Measurements from ENCODE around the gene RALY. TPM values are rescaled to one million over a fixed set of nuclear protein-coding genes. Genes with fewer than 3 reads are reported as not detected.

RALY gene
- total RNA-seq, 2 experiments from 2014 or later: 137 to 139 TPM

DNA sequence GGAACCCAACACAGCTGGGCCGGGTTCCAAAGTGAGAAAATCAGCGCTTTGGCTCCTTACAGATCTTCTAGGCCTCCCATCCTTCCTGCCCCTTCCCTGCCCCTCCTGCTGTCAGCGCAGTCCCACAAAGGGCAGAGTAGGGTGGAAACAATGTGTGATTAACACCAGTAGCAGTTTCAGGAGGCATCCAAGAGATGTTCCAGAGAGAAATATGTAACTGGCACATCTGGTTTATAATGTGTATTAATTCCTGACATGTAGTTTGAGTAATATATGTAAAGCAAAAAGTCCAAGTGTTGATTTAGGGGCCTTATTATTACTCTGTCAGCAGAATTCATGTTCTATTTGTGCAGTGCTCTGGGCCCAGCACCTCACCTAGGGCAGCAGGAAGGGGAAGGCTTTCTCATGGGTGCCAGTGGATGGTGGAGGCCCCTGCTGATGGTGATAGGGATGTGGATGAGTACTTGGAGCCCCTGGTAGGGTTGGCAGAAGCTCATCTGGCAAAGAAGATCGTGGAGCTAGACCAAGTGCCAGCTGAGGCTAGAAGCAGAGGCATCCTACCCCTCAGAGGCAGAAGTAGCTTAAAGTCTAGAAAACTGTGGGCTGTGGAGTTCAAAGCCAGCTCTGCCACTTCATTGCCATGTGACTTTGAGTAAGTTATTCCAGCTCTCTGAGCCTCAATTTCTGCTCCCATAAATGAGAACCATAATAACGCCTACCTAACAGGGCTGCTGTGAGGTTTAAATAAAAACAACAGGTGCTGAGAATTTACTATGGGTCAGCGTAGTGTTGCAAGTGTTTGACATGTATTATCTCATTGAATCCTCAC, 22.4 kb upstream of the RALY start:
- CTCF ChIA-PET: interaction anchor here (0.5 to 1.0 kb wide), 2 partner anchors 51 to 66 kb away, joined by 6 to 7 read pairs; no protein-coding TSS in a partner anchor
- no peak overlapping the region for H3K27ac Mint-ChIP-seq
- intact Hi-C loops (cut with micrococcal nuclease): no loop called here

DNA sequence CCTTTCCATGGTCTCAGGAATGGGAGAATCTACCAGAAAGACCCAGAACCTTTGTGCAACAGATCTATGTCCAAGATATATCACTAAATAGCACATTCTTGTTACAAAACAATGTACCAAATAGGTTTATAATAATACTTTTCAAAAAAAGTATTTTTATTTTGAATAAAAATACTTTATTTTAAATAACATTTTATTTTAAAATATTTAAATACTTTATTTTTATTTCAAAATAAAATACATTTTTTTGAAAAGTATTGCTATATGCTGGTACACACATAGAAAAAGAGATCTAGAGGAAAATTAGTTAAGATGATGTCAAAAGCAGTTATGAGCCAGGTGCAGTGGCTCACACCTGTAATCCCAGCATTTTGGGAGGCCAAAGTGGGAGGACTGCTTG, 16.8 kb upstream of the RALY start:
- no peaks in the 10 kb centered on the region for H3K36me3 Mint-ChIP-seq (ENCODE audit: low read depth)
- DNase-seq: no peak
- no peak overlapping the region for H3K27ac Mint-ChIP-seq
- H3K9me3 Mint-ChIP-seq: no peaks in the 10 kb centered on the region
- CTCF ChIA-PET: no interaction called here
- peaks cover 7% of the 10 kb centered on the region for H3K27me3 Mint-ChIP-seq (ENCODE audit: low read depth)
- no peaks in the 10 kb centered on the region for H3K4me1 Mint-ChIP-seq (ENCODE audit: low read depth)
- intact Hi-C loops (cut with micrococcal nuclease): no loop called here
- no peak overlapping the region for H3K4me3 Mint-ChIP-seq

More for the DNA sequence above, 22.4 kb upstream of the RALY start:
- DNase-seq: no peak
- no peaks in the 10 kb centered on the region for H3K27me3 Mint-ChIP-seq (ENCODE audit: low read depth)
- H3K9me3 Mint-ChIP-seq: no peaks in the 10 kb centered on the region
- no peaks in the 10 kb centered on the region for H3K36me3 Mint-ChIP-seq (ENCODE audit: low read depth)
- H3K4me3 Mint-ChIP-seq: no peak overlapping the region
- H3K4me1 Mint-ChIP-seq (ENCODE audit: low read depth): no peaks in the 10 kb centered on the region

DNA sequence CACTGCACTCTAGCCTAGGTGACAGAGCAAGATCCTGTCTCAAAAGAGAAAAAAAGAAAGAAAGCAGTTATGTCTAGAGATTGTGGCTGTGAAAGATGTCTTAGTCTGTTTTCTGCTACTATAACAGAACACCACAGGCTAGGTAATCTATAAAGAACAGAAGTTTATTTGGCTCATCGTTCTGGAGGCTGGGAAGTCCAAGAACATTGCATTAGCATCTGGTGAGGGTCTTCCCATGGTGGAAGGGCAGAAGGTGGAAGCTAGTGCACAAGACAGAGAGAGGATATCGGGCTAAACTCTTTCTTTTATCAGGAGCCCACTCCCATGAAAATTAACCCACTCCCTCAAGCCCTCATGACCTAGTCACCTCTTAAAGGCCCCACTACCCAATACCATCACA, 16.2 kb upstream of the RALY start:
- Mint-ChIP-seq H3K4me3 (no peak overlapping the region), H3K27ac (no peak overlapping the region), H3K27me3 (ENCODE audit: low read depth) (peaks cover 7% of the 10 kb centered on the region), H3K36me3 (ENCODE audit: low read depth) (no peaks in the 10 kb centered on the region), H3K4me1 (ENCODE audit: low read depth) (no peaks in the 10 kb centered on the region), H3K9me3 (no peaks in the 10 kb centered on the region)
- intact Hi-C loops (cut with micrococcal nuclease): no loop called here
- CTCF ChIA-PET: interaction anchor here (0.6 kb wide), 1 partner anchor 33 kb away, joined by 3 read pairs; no protein-coding TSS in a partner anchor
- DNase-seq: no peak

DNA sequence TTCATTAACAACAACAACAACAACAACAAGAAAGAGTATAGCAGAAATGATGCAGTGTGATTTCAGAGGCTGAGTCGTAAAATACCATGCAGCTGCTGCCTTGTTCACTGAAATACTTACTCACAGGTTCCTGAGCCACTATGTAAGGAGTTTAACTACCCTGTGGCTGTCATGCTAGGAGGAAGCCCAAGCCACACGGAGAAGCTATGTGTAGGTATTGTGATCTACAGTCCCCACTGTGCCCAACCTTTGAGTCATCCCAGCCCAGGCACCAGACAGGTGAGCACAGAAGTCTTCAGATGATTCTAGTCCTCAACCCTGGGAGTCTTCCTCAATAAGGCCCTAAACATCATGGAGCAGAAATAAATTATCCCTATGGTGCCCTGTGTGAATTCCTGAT, 14.6 kb upstream of the RALY start:
- CTCF ChIA-PET: no interaction called here
- H3K4me1 Mint-ChIP-seq (ENCODE audit: low read depth): no peaks in the 10 kb centered on the region
- no peaks in the 10 kb centered on the region for H3K9me3 Mint-ChIP-seq
- intact Hi-C loops (cut with micrococcal nuclease): no loop called here
- H3K27ac Mint-ChIP-seq: no peak overlapping the region
- no peak for DNase-seq
- H3K27me3 Mint-ChIP-seq (ENCODE audit: low read depth): peaks cover 7% of the 10 kb centered on the region
- H3K36me3 Mint-ChIP-seq (ENCODE audit: low read depth): no peaks in the 10 kb centered on the region
- no peak overlapping the region for H3K4me3 Mint-ChIP-seq

DNA sequence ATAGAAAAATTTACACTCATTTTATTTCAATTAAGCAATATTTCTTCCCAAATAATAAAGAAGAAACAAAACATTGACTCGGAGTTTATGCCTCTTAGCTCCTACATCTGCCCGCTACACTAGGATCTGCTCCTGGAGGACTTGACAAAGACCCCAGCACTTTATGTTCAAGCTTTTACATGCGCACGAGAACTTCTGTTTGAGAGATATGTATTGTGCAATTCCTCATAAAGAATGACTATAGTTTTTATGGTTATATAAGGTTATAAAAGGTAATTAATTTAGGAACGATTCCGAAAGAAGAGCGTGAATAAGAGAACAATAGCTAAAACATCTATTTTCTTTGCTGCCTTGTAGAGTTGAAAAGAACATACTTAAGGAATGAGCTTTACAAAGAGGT, 12.4 kb upstream of the RALY start:
- H3K36me3 Mint-ChIP-seq (ENCODE audit: low read depth): no peaks in the 10 kb centered on the region
- no peaks in the 10 kb centered on the region for H3K9me3 Mint-ChIP-seq
- H3K4me1 Mint-ChIP-seq (ENCODE audit: low read depth): no peaks in the 10 kb centered on the region
- no peak for DNase-seq
- CTCF ChIA-PET: interaction anchor here (0.6 kb wide), 1 partner anchor 86 kb away, joined by 3 read pairs; no protein-coding TSS in a partner anchor
- H3K4me3 Mint-ChIP-seq: no peak overlapping the region
- H3K27ac Mint-ChIP-seq: no peak overlapping the region
- peaks cover 7% of the 10 kb centered on the region for H3K27me3 Mint-ChIP-seq (ENCODE audit: low read depth)
- intact Hi-C loops (cut with micrococcal nuclease): no loop called here

DNA sequence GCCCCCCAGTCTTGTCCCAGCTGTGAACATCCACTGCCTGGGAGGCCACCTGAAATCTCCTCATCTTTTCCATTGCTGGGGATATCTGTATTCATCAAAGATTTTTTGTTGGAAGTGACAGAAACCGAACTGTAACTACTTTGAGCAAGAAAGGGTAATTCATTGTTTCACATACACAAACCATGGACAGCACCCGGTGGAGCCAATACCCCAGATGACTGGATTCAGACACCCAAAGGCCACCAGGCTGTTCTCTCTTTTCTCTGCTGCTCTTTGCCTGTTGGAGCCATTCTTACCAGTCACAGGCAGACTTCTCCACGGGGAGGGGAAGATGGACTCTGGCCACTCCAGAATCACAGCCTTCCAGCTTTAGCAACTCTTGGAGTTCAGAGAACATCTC, 11.7 kb upstream of the RALY start:
- H3K4me1 Mint-ChIP-seq (ENCODE audit: low read depth): no peaks in the 10 kb centered on the region
- no peak for DNase-seq
- H3K4me3 Mint-ChIP-seq: no peak overlapping the region
- H3K9me3 Mint-ChIP-seq: no peaks in the 10 kb centered on the region
- peaks cover 7% of the 10 kb centered on the region for H3K27me3 Mint-ChIP-seq (ENCODE audit: low read depth)
- intact Hi-C loops (cut with micrococcal nuclease): no loop called here
- CTCF ChIA-PET: interaction anchor here (0.6 kb wide), 2 partner anchors 75 to 138 kb away, joined by 3 to 5 read pairs; no protein-coding TSS in a partner anchor
- H3K36me3 Mint-ChIP-seq (ENCODE audit: low read depth): no peaks in the 10 kb centered on the region
- H3K27ac Mint-ChIP-seq: no peak overlapping the region

DNA sequence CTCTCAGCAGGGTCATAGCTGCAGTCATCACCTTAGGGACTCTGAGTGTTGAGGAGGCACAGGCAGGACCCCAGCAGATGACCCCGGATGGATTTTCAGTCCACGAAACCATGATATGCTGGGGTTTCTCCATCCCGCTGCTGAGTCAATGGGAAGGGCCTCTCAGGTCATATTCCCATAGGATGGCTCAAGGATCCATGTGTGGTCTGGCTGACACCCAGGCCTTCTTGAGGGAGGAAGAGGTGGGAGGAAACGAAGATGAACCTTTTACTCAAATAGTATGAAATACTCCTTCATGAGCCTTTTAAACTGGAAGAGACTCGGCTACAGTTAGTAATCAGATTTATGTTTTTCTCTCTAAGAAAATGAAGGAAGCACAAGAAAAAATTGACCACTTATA, 10.3 kb upstream of the RALY start:
- CTCF ChIA-PET: interaction anchor here (0.7 to 0.8 kb wide), 2 partner anchors 153 to 379 kb away, joined by 3 to 5 read pairs; no protein-coding TSS in a partner anchor
- H3K4me1 Mint-ChIP-seq (ENCODE audit: low read depth): no peaks in the 10 kb centered on the region
- no peak for DNase-seq

DNA sequence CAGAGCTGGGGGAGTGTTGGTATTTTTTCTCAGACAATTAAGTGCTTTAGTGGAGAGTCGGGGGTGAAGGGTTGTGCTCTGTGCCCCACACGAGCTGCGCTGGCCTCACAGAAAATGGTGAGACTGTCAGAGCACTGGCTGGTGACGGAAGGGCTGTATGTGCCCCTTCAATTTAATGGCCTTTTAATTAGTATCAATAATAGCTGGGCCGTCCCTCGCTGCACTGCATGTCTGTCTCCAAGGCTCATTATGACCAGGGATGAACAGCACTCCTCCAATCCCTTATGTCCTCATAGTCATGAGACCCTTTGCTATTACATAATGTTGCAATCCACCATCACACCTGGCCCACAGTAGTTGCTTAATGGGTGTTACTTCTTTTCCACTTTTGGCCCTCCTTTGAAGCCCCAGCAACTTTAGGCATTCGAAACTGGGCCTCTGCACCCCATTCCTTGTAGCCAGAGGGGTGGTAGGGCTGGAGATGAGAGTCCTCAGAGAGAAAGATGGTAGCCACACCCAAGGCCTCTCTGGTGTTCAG, 9.5 kb upstream of the RALY start:
- Mint-ChIP-seq H3K36me3 (ENCODE audit: low read depth) (no peaks in the 10 kb centered on the region), H3K27ac (no peak overlapping the region), H3K9me3 (no peaks in the 10 kb centered on the region), H3K4me1 (ENCODE audit: low read depth) (no peaks in the 10 kb centered on the region), H3K27me3 (ENCODE audit: low read depth) (peaks cover 2% of the 10 kb centered on the region), H3K4me3 (no peak overlapping the region)
- intact Hi-C loops (cut with micrococcal nuclease): no loop called here
- CTCF ChIA-PET: no interaction called here
- DNase-seq: no peak

More for the DNA sequence above, 10.3 kb upstream of the RALY start:
- H3K9me3 Mint-ChIP-seq: no peaks in the 10 kb centered on the region
- no peaks in the 10 kb centered on the region for H3K36me3 Mint-ChIP-seq (ENCODE audit: low read depth)
- no peak overlapping the region for H3K4me3 Mint-ChIP-seq
- intact Hi-C loops (cut with micrococcal nuclease): no loop called here
- H3K27me3 Mint-ChIP-seq (ENCODE audit: low read depth): peaks cover 7% of the 10 kb centered on the region
- H3K27ac Mint-ChIP-seq: no peak overlapping the region

DNA sequence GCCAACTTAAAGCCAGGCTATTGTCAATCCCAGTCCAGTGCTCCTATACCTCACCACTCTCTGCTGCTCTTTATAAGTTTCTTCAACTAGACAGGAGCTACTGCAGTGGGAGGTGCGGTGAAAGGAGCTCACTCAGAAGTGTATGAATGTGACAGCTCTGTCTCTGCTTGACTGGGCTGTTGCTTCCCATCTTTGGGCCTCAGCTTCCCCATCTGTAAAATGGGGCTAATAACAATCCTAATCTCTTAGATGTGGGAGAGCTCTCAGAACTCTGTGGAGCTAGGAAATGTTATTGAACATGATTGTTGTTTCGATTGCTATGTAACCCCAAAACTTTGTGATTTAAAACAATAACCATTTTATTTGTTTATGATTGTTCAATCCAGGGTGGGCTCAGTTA, 8.4 kb upstream of the RALY start:
- Mint-ChIP-seq H3K9me3 (no peaks in the 10 kb centered on the region), H3K4me1 (ENCODE audit: low read depth) (no peaks in the 10 kb centered on the region), H3K27ac (no peak overlapping the region), H3K27me3 (ENCODE audit: low read depth) (peaks cover 2% of the 10 kb centered on the region), H3K36me3 (ENCODE audit: low read depth) (no peaks in the 10 kb centered on the region), H3K4me3 (no peak overlapping the region)
- intact Hi-C loops (cut with micrococcal nuclease): no loop called here
- no peak for DNase-seq
- CTCF ChIA-PET: no interaction called here

DNA sequence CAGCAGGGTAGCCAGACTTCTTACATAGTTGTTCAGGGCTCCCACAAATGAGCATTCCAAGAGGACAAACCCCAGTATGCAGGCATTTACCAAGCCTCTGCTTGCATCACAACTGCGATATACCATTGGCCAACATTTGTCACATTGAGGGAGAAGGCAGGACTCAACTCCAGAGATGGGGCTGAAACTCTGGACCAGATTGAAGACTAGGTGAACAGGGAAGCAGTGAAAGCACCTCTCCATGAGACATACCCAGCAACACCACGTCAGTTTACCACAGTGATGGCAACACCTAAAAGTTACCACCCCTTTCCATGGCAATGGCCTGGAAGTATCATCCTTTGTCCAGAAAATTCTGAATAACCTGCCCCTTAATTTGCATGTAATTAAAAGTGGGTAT, 7.9 kb upstream of the RALY start:
- no peaks in the 10 kb centered on the region for H3K36me3 Mint-ChIP-seq (ENCODE audit: low read depth)
- intact Hi-C loops (cut with micrococcal nuclease): no loop called here
- H3K4me3 Mint-ChIP-seq: no peak overlapping the region
- CTCF ChIA-PET: no interaction called here
- no peak overlapping the region for H3K27ac Mint-ChIP-seq
- no peaks in the 10 kb centered on the region for H3K9me3 Mint-ChIP-seq
- peaks cover 3% of the 10 kb centered on the region for H3K4me1 Mint-ChIP-seq (ENCODE audit: low read depth)
- H3K27me3 Mint-ChIP-seq (ENCODE audit: low read depth): peaks cover 2% of the 10 kb centered on the region
- DNase-seq: no peak

DNA sequence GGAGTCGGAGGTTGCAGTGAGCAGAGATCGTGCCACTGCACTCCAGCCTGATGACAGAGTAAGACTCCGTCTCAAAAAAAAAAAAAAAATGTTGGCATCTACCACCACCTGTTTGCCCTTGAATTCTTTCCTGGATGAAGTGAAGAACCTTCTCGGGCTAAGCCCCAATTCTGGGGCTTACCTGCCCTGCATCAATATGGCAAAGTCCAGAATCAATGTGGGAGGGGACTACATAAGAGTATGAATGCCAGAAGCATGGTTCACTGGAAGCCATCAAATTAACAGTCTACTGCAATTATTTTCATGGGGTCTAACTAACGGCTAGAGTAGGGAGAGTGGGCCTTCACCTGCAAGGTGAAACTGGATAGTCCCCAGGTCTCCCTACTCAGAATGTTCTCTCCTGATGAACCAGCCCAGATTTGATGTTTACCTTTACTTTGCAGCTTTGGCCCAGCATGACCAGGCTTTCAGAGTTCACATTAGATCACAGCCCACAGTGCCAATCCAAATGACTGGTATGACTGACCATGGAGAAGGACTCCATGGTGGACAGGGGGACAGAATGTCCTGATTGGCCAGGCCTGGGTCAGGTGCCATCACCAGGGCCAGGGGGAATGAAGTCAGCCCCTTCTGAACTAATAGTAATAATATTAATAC, 7.0 kb upstream of the RALY start:
- intact Hi-C loops (cut with micrococcal nuclease): no loop called here
- CTCF ChIA-PET: no interaction called here
- Mint-ChIP-seq H3K9me3 (no peaks in the 10 kb centered on the region), H3K27me3 (ENCODE audit: low read depth) (no peaks in the 10 kb centered on the region), H3K27ac (no peak overlapping the region), H3K4me1 (ENCODE audit: low read depth) (peaks cover 8% of the 10 kb centered on the region), H3K36me3 (ENCODE audit: low read depth) (peaks cover 3% of the 10 kb centered on the region), H3K4me3 (no peak overlapping the region)
- DNase-seq: no peak

DNA sequence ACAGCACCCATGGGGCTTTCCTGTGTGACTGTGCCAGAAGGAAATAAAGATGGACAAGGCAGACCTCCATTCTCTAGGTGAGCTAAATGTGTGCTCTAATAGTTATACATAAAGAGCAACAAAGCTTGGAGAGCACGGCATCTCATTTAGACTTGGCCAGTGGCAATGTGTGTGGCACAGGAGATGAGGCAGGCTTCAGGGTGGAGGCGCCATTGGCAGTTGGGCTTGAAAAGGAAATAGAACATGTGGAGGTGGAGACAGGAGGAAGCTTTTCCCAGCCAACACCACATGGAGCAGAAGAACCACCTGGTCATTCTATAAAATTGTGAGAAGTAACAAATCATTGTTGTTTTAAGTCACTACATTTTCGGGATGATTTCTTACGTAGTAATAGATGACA, 3.6 kb upstream of the RALY start:
- CTCF ChIA-PET: no interaction called here

More for the DNA sequence above, 3.6 kb upstream of the RALY start:
- Mint-ChIP-seq H3K4me1 (ENCODE audit: low read depth) (peaks cover 20% of the 10 kb centered on the region), H3K36me3 (ENCODE audit: low read depth) (peaks cover 6% of the 10 kb centered on the region), H3K9me3 (no peaks in the 10 kb centered on the region), H3K4me3 (no peak overlapping the region), H3K27ac (no peak overlapping the region), H3K27me3 (ENCODE audit: low read depth) (no peaks in the 10 kb centered on the region)
- no peak for DNase-seq
- intact Hi-C loops (cut with micrococcal nuclease): loop anchor here (5.0 kb wide), 3 partner anchors 323 to 1672 kb away; partner anchors contain the start of genes ACTL10, CPNE1, RBM12 and SNTA1

All from activated naive CD4-positive, alpha-beta T cell treated with anti-CD3 and anti-CD28 coated beads for 36 hours (primary cell).